GM12892 (cell line): ENCODE data around the gene CCDC137.

ENCODE experiments used
- DNase-seq: peaks from one replicate; pipeline ENCODE4 v3.0.0; 2011; ENCODE audit not compliant: insufficient read length
- FAIRE-seq: peaks from 2 replicates; lab custom pipeline; 2011; peaks lifted over from hg19 to GRCh38; lab: Jason Lieb, UNC
- POLR2A ChIP-seq: IDR thresholded peaks from 2 replicates; pipeline ENCODE4 v1.6.1; 2011; ENCODE audit warnings: low read depth, low read length, control low read depth
- POLR2AphosphoS5 ChIP-seq: IDR thresholded peaks from 2 replicates; pipeline ENCODE4 v1.6.1; 2011; ENCODE audit warnings: low read depth, low read length, control low read depth
- TAF1 ChIP-seq: IDR thresholded peaks from 2 replicates; pipeline ENCODE4 v1.6.1; 2011; ENCODE audit warnings: low read depth, mild to moderate bottlenecking, control low read depth, low read length, borderline replicate concordance

The CCDC137 gene

GRCh38 chr17:81655378-81656117, 11.0 kb upstream of the CCDC137 start:
- TF ChIP-seq POLR2AphosphoS5 (no peak), POLR2A (no peak), TAF1 (no peak)
- no peak for FAIRE-seq
- DNase-seq: peak; percentile 18

- FAIRE-seq: no peak
Observed at GRCh38 chr17:81656118-81656743, 10.3 kb upstream of the CCDC137 start, which contains the start of gene PDE6G. TSS of gene PDE6G (minus strand) at chr17:81656542. CDS start at chr17:81653305, 3,237 bp downstream.

GRCh38 chr17:81656835-81657234, 9.7 kb upstream of the CCDC137 start:
- DNase-seq: peak; percentile 9
- TF ChIP-seq POLR2A (no peak), TAF1 (no peak), POLR2AphosphoS5 (no peak)
- no peak for FAIRE-seq

More at GRCh38 chr17:81656118-81656743, 10.3 kb upstream of the CCDC137 start, which contains the start of gene PDE6G:
- TF ChIP-seq TAF1 (no peak), POLR2A (no peak), POLR2AphosphoS5 (no peak)
- no peak for DNase-seq

- DNase-seq (no peak), FAIRE-seq (no peak)
- TF ChIP-seq TAF1 (no peak), POLR2AphosphoS5 (no peak), POLR2A (no peak)
Observed at GRCh38 chr17:81659038-81659437, 7.5 kb upstream of the CCDC137 start.

GRCh38 chr17:81660441-81660840, 6.1 kb upstream of the CCDC137 start:
- FAIRE-seq (no peak), DNase-seq (no peak)
- no peak for TF ChIP-seq TAF1

- no peak for FAIRE-seq
- no peak for DNase-seq
- TF ChIP-seq POLR2A (no peak), TAF1 (no peak), POLR2AphosphoS5 (no peak)
Observed at GRCh38 chr17:81662002-81662401, 4.5 kb upstream of the CCDC137 start.

GRCh38 chr17:81664051-81664470, 2.5 kb upstream of the CCDC137 start:
- DNase-seq: no peak
- TF ChIP-seq POLR2A (no peak), TAF1 (no peak), POLR2AphosphoS5 (0 out of 2 replicates have a peak, but pooled peaks have one; percentile 15)
- FAIRE-seq: no peak

GRCh38 chr17:81665205-81666091, 1.1 kb upstream of the CCDC137 start:
- FAIRE-seq: peak; percentile 57
- TF ChIP-seq TAF1: no peak
- peak; percentile 53 for TF ChIP-seq POLR2A
- no peak; the same call in 1 of the 2 replicates for TF ChIP-seq POLR2AphosphoS5
- peak; percentile 65 for DNase-seq

GRCh38 chr17:81666092-81666341, 520 bp upstream of the CCDC137 start:
- no peak for TF ChIP-seq TAF1
- TF ChIP-seq POLR2AphosphoS5: no peak
- no peak for TF ChIP-seq POLR2A
- DNase-seq: no peak
- FAIRE-seq: no peak

- FAIRE-seq (no peak), DNase-seq (no peak)
- no peak for TF ChIP-seq TAF1
- TF ChIP-seq POLR2AphosphoS5: no peak
- TF ChIP-seq POLR2A: no peak
Observed at GRCh38 chr17:81667754-81668153, 1.2 kb downstream of the CCDC137 start.

GRCh38 chr17:81672504-81672903, 6.0 kb downstream of the CCDC137 start:
- no peak for FAIRE-seq
- TF ChIP-seq POLR2AphosphoS5 (no peak), TAF1 (no peak), POLR2A (no peak)
- DNase-seq: no peak

- TF ChIP-seq POLR2AphosphoS5 (no peak), TAF1 (no peak), POLR2A (no peak)
Observed at GRCh38 chr17:81672954-81673353, 6.4 kb downstream of the CCDC137 start.

More at GRCh38 chr17:81672954-81673353, 6.4 kb downstream of the CCDC137 start:
- FAIRE-seq: no peak
- no peak for DNase-seq
